HG02943 (cell line): ENCODE results near the gene RIBC2.

Experiments used
- ATAC-seq: cut with Tn5 transposase; IDR thresholded peaks from one replicate; pipeline ENCODE4 v1.9.1; 2021; ENCODE audit warnings: mild to moderate bottlenecking, low read depth, moderate library complexity; ENCODE audit not compliant: unreplicated experiment

Gene RIBC2

DNA sequence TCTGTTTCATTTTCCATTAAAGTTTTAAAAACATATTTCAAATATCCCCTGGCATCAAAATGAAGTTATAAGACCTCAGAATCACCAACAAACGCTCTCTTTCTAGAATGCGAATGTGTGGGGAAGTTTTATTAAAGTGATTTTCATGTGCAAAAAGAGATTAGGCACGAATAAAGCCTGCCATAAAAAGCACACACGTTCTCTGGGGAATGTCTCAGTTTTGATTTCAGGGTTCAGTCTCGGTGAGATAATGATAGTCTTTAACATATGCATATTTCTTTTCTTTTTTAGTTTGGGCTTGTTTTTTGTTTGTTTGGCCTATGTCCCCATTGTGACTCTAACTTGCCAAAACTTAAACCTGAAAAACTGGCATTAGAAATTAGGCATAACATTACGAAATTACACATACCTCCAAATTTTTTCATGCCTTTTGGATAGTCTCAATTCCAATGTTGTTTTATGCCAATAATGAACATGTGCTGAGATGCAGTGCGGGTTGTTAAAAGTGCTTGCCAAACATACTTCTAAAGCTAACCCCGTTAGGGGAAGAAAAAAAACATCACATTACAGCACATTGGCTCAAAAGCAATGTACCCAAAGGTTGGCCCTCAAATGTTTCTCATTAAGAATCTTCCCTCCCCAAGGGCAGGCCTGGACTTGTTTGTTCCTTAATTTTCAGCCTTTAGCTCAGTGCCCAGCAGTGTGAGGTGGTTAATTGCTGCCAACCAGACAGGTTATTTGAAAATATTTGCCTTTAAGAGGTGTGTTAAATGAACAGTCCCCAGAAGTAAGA lies 56.0 kb downstream of the RIBC2 start:
- no peak for ATAC-seq

DNA sequence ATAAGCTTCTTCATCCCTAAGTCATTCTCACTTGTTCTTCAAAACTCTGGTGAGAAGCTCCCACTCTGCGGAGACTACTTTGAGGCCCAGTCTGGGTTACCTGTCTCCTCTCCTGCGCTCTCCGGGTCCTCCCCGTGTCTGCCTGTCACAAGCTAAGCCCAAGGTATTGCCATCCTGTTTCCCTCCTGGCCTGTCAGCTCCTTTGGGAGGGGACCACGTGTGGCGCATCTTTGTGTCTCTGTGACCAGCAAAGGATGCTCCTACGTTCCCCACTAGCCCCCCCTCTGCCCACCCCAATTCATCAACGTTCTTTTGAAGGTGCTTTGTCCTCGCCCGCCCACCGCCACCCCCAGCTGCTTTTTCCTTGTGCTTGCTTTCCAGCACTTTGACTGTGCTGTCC lies 57.4 kb downstream of the RIBC2 start:
- ATAC-seq = no peak

DNA sequence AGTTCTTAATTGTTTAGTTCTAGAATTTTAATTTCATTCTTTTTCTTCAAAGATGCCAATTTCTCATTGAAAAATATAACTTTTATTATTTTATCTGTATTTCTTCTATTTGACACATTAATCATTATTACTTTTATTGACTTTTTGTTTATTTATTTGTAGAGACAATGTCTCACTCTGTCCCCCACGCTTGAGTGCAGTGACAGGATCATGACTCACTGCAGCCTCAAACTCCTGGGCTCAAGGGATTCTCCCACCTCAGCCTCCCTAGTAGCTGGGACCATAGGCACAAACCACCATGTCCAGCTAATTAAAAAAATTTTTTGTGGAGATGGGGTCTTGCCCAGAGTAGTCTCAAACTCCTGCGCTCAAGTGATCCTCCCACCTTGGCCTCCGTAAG lies 58.9 kb downstream of the RIBC2 start:
- ATAC-seq = no peak

DNA sequence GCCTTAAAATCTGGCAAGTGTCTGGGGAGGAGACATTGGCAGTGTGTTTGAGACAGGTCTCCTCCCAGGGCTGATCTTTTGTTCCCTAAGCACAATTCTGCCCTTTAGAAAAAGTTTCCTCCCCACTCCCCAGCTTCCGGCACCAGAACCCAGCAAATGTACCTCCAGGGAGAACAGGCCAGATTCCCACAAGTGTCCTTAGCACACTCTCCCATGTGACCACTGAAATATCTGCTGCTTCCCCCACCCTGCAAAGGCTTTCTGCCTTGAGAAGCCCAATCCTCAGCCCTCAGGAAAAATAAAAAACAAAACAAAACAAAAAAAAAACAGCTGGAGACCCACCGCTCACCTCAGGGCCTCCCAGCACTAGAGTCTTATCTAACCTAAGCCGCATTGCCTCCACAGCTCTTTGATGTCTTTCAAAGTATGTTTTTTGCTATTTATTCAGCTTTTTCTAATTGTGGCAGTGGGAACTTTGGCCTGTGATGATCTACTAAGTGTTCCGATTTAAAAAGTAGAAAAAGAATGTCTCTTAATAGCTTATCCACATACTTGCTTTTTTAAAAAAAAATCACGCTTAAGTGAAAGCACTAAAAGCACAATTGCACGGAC lies 60.2 kb downstream of the RIBC2 start:
- no peak for ATAC-seq

DNA sequence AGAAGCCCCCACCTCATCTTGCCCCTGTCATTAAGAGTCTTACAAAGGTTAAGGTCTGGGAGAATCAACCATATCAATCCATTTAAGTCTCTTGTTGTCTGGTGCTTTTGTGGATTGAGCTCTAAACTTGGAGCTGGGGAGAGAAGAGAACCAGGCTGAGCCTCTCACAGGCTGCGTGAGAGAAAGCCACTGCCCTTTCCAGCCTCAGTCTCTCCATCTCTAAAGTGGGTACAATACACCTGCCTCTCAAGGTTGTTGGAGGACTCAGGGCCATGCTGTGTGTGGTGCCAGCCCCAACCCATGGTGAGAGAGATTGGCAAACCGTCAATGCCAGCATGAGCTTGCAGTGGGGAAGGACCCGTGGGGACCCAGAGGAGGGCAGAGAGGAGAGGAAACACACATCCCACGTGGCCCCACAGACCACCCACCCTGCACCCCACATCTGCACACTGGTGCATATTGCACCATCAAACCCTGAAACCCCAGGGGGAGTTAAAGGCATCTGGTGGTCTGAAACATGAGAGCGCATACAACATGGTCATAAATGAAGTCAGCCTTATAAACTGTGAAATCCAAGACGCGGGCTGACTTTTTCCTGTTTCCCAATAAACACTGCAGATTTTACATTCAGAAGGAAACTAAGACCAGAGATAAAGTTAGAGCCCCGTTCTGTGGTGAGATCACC lies 61.7 kb downstream of the RIBC2 start:
- no peak for ATAC-seq

DNA sequence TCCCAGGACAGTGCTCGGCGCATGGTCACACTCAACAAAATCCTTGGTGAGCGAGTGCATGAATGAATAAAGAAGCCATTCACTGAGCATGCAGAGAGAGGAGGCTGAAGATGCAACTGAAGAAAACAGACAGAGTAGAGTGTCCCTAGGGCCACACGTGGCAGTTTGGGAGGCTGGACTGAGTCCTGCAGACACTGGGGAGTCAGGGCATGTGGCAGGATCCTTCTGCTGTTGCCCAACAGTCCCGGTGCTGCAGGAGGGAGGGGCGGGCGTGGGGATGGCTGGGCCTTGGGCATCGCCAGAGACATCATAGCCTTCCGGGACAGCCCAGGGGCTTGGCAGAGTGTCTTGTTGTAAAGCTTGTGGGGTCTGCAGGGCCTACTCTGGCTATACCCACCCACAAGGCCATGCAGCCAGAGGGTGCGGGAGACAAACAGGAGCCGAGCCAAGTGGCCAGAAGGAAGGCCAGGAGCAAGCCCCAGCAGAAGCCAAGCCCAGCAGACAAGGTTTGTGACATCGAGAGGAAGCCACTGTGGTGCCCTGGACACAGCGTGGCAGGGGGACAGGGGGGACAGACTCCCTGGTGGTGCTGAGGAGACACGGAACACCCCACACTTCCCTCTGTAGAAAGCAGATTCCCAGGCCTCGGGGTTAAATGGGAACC lies 62.5 kb downstream of the RIBC2 start:
- no peak for ATAC-seq

DNA sequence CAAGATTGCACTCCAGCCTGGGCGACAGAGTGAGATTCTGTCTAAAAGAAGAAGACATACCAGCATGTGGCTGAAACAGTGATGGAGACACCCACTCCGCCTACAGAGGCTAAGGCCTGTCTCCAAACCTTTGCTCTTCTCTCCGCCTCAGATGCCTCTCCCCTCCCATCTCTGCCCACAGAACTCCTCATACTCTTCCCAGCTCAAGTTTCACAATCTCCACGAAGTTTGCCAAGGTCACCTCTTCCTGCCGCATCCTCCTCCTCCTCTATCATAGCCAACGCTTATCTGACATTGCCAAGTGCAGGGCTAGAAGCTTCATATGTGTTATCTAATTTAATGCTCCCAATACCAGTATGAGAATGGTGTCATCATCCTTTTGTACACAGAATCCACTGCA lies 63.3 kb downstream of the RIBC2 start:
- no peak for ATAC-seq

DNA sequence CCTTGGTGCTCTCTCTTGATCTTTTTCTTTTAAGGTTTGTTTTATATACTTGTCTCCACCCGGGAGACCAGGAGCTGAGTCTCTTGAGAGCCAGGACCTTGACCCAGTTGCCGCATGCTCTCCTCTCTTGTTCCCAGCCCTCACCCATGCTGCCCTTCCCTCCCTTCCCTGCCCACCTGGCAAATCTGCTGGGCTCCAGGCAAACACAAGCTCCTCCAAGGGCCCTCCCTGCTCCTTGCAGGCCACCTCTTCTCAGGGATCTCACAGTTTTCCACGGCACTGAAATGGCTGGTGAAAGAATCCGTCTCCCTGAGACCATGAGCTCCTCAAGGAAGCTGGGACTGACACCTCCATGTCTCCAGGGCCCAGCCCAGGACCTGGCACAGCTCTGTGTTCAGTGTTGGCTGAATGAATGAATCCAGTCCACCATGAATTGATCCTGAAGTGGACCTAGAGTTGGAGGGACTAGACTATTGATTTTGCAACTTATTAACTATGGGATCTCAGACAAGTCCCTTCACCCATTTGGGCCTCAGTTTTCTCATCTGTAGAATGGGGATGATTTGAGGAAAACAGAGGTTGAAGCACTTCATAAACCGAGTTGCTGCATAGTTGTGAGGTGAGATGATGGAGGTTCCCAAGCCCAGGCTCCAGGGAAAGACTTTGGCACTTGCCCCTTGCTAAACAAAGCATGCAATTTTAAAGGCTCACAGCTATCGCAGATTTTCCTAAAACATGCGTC lies 64.0 kb downstream of the RIBC2 start:
- ATAC-seq = no peak

DNA sequence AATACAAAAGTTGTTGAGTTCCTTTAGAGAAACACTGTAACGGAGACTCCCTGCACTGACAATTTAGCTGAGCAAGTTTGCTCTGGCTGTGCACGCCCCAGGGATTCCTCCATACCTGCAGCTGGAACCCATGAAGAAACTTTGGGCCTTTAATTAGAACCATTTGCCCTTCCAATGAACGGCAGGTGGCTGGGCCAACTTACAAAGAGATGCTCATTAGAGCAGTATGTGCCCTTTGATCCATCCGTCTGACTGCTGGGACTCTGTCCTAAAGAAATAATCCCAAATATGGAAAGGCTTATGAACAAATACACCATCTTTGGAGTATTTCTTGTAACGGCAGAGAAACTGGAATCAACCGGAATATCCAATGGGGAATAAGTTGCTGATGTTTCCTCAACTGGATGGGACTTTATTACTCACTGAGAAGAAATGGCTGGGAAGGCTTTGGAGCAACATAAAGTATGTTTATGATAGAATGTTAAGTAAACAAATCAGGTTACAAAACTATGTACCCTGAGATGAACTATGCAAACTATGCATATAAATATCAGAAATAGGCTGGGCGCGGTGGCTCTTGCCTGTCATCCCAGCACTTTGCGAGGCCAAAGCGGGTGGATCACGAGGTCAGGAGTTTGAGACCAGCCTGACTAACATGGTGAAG lies 64.7 kb downstream of the RIBC2 start:
- ATAC-seq = no peak

DNA sequence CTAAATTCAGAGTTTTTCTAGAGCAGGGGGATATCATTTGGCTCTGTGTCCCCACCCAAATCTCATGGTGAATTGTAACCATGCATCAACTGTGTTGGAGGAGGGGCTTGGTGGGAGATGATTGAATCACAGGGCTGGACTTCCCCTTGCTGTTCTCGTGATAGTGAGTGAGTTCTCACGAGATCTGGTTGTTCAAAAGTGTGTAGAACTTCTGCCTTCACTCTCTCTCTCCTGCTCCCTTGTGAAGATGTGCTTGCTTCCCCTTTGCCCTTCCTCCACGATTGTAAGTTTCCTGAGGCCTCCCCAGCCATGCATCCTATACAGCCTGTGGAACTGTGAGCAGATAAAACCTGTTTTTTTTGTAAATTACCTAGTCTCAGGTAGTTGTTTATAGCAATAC lies 67.2 kb downstream of the RIBC2 start:
- no peak for ATAC-seq

DNA sequence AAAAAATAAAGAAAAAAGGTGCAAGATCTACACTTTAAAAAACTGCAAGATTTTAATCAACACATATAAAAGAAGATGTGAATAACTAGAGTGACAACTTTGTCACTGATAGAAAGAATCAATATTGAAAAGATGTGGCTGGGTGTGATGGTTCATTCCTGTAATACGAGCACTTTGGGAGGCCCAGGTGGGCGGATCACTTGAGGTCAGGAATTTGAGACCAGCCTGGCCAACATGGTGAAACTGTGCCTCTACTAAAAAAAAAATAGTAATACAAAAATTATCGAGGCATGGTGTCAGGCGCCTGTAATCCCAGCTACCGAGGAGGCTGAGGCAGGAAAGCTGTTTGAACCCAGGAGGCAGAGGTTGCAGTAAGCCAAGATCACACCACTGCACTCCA lies 68.2 kb downstream of the RIBC2 start:
- no peak for ATAC-seq
